GM19372 (cell line): ENCODE results near the gene PPARGC1A.

ENCODE experiments used
- ATAC-seq: cut with Tn5 transposase; IDR thresholded peaks from one replicate; pipeline ENCODE4 v1.9.1; 2021; ENCODE audit warnings: mild to moderate bottlenecking, low read depth, moderate library complexity; ENCODE audit not compliant: unreplicated experiment

Gene PPARGC1A

GRCh38 chr4:23884261-23884660 lies 5.6 kb downstream of the PPARGC1A start:
- no peak for ATAC-seq

DNA sequence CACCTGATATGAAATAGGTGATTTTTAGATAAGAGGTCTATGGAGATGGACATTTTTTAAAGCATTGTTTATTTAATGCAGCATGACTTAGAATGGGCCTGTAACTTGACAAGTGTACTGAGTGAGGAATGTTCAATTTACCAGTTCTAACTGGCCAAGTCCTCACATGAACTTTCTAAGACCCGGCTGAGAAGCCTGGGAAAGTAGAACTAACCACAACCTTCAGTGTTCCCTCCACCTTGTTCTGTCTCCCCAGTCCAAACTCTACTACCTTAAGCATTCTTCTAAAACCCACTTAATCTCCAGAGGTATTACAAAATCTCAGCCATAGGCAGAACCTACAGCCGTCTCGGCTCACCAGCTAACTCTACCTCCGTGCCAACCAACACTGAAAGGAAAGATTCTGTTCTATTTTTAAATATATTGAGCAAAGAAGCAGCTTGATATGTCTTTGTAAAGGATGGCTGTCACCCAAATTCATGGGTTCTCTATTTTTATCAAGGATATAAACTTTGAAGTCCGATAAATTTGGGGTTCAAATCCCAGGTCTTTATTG lies 6.8 kb downstream of the PPARGC1A start:
- no peak for ATAC-seq

GRCh38 chr4:23881674-23882337 lies 8.0 kb downstream of the PPARGC1A start:
- ATAC-seq: no peak

DNA sequence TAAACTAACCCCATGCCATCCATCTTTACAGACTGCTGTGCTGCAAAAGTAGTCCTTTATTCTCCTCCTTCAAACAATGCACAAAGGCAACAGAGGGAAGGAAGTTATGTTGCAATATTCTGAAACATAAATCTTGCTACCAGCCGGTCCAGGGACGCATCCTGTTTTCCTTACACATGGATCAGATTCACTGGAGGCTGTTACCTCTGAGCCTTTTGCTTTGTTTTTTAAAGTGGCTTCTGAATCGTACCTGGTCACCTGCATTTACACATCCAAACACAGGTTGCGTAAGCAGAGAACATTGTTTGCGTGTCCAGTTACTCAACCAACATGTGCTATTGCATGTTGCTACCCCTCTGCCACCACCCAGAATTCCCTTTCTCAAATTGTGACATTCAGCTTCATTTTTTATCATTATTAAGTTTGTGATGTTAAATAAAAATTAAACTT lies 8.8 kb downstream of the PPARGC1A start:
- no peak for ATAC-seq

- ATAC-seq: no peak
Observed at GRCh38 chr4:23878912-23879732, 10.7 kb downstream of the PPARGC1A start.

DNA sequence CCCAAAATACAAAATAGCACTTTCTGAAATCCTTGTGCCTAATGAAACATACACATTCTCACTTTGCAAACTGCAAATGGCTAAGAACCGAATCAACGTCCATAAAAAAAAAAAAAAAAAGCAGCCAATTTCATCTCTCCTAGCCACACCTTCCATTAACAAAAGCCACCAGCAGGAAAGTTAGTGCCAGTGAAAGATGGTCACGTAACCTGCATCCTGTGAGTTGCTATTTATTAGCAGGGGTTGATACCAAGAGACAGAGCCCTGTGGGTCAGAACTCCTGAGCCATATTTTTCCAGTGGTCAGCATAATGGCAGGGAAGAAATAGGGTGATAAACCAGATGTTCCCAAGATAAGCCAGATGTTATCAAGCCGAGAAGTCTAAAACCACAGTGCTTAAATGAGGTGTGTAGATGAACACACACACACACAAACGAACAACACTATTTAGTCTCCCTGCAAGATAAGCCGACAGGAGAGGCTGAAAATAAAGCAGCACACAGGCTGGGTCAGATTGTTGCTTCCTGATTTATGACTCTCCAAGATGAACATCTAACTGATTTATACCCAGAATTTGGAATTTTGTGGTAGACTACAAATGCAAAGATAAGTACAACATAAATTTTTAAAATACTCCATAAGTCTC lies 11.5 kb downstream of the PPARGC1A start:
- ATAC-seq: no peak

DNA sequence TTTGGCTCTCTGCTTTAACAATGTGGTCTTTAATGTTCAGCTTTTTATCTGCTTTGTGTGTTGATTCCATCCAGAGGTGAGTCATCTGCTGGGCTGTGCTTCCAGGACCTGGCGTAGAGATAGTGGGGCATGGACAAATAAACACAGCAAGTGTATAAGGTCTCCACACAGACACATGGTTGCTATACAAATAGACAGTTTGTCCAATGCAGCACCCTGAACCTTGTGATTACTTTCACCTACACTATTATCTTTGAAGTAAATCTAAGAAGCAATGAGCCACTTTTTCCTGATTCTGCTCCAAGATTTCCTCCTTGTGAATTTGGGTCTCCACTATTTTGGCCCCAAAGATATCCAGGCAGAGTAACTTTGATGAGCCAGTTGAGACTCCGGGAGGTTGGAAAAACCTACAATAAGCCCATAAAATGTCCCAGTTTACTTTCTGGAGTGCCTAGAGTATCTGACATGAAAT lies 12.1 kb downstream of the PPARGC1A start:
- no peak for ATAC-seq

DNA sequence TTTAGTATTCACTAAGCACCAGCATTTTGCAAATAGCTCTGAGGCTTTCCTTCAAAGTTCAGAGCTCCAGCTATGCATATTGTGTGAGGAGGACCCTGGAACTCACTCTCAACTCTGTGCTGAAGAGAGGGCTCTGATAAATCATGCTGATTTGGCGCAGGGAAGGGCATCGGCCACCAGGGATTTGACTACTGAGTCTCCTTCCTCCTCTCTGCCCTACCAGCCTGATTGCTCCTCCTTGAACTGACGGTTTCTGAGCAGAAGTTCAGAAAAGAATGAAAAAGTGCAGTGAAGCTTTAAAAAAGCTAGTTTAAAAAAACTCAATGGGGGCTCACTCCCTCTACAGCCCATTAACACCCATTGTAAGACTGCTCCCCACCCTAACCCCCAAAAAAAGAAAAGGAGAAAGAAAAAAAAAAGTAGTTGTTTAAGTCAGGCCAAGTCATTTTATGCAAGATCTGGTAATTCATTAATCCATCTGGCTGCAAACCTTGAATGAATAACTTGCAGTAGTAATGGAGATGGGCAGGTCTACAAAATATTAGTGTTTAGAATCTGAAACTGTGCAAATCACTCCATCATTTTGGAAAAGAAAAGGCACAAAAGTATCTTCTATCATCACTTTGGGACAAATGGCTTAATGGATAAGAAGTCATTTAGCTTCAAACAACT lies 13.3 kb downstream of the PPARGC1A start:
- ATAC-seq: no peak

DNA sequence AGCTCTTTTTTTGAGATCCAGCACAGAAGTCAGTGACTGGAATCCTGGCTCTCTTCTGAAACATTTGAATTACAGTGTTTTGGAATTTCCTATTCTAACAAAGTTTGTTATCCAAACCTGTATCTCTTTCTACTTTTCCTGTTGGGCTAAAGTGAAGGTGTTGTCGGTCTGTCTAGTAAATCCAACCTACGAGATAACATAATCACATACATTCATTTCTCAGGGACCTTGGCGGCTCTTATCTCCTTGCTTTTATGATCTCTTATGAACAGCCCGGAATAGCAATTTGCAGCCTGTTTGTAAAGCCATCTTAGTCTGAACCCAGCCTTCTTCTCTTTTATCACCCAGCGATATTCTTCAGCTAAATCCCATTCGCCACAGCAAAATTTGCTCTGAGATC lies 14.5 kb downstream of the PPARGC1A start:
- ATAC-seq: no peak

- ATAC-seq: no peak
Observed at GRCh38 chr4:23874536-23874901, 15.3 kb downstream of the PPARGC1A start.

DNA sequence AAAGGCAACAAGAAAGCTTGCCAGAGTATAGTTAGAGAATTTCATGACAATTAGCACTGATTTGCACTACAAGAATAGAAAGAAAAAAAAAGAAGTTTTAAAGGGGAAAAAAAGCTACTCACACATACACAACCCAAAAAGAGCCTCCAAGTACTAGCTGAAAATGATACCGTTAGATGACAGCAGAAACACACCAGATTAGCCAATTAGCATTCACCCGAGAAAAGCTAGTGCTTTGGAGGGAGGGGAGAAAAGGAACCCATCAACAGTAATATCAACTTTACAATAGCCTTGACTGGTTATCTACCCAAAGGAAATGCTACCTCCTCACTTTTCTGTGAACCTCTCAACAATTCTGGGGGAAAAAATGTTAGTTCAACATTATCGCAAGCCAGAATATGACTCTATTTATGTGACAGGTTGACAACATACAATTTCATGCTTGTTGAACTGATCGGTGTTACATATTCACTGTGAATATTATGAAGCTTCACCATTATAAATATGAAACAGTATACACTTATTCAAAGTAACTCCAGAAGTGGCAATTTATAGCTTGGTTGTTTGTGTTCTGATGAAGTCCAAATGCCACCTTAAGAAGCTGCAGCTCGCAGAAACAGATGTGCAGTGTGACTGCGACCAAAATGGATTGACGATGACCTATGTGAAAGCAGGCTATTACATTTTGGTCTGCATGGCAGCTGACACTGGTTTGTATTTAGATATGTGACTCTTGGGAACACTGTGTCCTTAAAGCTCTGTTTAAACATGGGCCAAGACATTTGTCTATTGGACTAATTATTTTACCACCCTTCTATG lies 15.9 kb downstream of the PPARGC1A start:
- no peak for ATAC-seq

GRCh38 chr4:23871426-23871825 lies 18.4 kb downstream of the PPARGC1A start:
- no peak for ATAC-seq

GRCh38 chr4:23866450-23867075 lies 23.3 kb downstream of the PPARGC1A start:
- no peak for ATAC-seq

DNA sequence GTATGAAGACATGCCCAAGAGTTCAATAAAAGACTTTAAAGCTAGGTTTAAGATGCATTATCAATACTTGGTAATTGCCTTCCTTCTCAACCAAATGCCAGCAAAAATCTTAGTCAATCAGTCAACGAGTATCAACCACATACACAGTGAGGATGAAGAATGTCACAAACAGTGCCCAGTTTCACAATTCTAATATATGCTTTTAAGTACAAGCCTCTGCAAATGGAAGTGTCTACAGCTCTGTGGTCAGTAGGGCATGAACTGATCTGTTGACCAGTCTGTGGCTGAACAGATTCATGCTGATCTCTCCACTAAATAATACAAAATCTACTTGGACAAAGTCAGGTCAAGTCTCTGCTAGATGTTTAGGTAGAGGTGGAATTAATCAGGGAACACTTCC lies 27.9 kb downstream of the PPARGC1A start:
- no peak for ATAC-seq

DNA sequence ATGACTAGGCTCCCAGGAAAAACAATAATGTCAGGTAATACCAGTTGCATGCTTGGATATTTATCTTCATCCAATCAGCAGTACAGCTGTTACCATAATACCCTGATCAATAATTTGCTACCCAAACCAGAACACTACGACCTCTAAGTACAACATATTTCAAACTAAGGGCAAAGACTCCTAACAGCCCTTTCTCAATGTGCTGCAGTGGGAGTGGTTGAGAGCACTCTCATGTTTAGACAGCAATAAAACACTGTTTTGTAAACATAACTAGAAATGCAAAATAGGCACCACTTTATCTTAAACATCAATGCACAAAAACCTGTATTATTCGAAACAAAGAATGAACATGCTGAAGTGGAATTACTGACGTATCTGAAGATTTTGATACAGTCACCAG lies 28.9 kb downstream of the PPARGC1A start:
- no peak for ATAC-seq

- no peak for ATAC-seq
Observed at GRCh38 chr4:23857367-23857959, 32.4 kb downstream of the PPARGC1A start.

- no peak for ATAC-seq
Observed at GRCh38 chr4:23856630-23857029, 33.2 kb downstream of the PPARGC1A start.

DNA sequence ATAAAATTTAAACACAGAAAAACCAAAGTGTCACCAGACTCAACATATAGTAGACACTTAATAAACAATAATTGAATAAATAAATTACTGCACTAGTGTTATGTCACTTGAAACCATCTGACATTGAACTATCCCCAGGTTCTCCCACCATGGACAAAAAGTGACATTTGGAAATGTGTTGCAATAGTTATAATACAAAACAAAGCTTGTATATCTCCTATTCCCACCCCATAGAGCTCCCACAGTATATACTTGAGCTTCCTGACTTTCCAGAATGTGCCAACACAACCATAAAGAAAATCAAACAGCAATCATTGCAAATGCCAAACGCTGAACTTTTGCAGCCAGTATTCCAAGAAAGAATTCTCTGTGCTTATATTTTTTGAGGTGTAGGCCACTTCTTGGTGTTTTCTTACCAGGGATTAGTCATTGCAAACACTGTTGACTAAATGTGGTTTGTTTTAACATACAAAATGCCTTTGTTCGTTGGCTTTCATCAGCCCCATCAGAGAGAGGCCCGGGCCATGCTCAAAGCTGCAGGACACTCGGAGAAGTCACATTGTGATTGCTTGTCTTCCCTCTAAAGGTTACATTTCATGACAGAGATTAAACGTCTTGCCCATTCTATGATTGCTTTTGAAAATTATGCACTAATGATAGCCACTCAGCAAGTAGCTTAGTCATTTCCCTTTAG lies 33.8 kb downstream of the PPARGC1A start:
- ATAC-seq: no peak
